HCEC 1CT (cell line): ENCODE results near the gene OR6S1.
A peak's percentile ranks its signal among the peaks of the same experiment; 100 is the strongest.
"Not testable (repeated sequence)": the region's sequence is repeated elsewhere in the genome, so short reads cannot be mapped to it uniquely, and the experiment has no call there.

Source experiments
- DNase-seq: peaks from one replicate; pipeline ENCODE4 v3.0.0-alpha.2; 2017

Gene OR6S1

GRCh38 chr14:20667957-20668356, 26.5 kb upstream of the OR6S1 start:
- DNase-seq = no peak

GRCh38 chr14:20666400-20666961, 25.0 kb upstream of the OR6S1 start:
- DNase-seq = not testable (repeated sequence)

- peak; percentile 74 for DNase-seq
Measured at GRCh38 chr14:20662968-20663732, 21.7 kb upstream of the OR6S1 start.

DNA sequence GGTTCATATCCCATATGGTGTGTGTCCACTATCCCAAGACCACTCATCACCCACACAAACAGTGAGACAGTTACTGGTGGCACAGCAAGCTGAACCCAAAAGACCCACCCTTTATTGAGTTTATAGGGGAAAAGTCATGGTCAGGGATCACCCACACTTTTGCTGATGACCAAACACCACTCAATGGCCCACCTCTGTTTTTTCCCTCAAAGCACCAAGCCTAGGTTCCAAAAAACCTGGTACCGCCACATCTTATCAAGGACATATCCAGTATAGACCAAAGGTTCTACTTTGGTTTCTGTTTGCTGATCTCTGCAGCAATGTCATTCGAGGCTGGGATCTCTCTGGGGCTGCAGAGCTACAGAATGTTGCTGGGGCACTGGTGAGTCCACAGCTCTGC, 19.7 kb upstream of the OR6S1 start:
- no peak for DNase-seq

DNA sequence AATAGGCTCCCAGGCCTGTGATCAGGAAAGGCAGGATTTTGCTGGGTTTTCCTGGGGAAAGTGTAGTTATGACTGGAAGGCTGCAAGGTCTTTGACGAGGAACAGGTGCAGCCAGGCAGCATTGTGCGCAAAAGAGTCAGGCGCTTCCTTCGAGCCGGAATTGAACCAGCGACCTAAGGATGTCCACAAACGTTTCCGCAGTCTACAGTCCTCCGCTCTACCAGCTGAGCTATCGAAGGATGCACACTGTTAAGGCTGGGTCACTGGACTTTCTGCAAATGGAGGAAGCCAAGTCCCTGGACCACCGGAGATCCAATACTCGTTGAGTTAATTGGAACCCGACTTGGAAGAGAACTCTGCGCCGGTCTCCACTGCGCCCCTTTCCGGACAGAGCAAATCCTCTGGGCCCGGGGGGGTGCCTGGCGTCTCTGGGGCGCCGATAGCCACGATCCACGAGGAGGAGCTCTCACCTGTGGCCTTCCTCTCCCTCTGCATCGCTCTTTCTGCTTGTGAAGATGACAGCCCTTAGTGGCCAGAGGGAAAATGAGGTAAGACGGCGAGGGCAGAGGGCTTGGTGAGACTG, 18.4 kb upstream of the OR6S1 start:
- no peak for DNase-seq

DNA sequence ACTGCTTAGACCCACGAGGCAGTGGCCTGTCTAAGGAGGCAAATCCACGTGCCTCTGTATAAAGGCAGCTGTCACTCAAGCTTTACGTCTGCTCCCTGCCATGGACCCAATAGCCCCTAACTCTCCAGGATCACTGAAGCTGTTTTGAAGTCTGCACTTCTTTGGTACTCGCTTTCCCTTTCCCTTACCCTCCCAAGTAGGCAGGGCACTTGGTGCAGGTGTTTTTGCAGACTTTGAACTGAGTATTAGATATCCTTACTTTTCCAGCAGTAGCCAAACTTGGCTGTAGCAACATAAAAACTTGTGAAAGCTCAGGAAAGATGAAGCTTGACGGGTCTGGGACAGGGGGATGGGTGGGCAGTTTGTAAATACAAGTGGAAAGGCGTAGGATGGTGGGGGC, 17.8 kb upstream of the OR6S1 start:
- DNase-seq = no peak

- no peak for DNase-seq
Measured at GRCh38 chr14:20658246-20658645, 16.8 kb upstream of the OR6S1 start.

- DNase-seq = no peak
Measured at GRCh38 chr14:20657216-20658211, 16.0 kb upstream of the OR6S1 start.

DNA sequence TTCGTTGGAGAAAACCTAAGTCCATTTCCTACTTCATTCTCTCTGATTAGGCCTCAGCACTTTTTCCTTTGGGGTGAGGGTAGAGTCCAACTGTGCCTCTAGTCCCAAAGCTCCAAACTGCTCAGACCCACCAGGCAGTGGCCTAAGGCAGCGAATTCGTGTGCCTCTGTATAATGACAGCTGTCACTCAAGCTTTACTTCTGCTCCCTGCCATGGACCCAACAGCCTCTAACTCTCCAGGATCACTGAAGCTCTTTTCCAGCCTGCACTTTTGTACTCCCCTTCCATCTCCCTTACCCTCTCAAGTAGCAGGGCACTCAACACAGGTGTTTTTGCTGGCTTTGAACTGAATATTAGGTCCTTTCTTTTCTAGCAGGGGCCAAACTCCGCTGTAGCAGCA, 14.8 kb upstream of the OR6S1 start:
- DNase-seq = no peak

DNA sequence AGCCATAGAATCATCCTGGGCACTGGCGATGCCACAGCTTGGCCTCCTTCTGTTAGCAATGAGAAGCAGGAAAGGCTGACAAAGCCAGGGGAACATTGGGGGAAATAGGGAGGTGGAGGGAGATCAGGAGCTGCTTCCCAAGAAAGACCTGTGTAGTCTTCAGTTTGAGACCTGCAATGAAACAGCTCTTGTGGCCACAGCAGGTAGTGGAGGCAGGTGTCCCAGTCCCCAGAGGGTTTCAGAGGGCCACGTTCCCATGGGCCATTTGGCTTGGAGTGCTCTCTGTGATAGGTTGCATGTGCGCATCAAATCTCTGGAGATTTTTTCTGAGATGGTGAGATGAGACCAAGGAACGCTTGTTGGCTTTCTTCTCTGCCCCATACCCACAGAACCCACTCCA, 14.4 kb upstream of the OR6S1 start:
- DNase-seq = no peak

- peak; percentile 78 for DNase-seq
Measured at GRCh38 chr14:20652996-20653975, 11.8 kb upstream of the OR6S1 start.

GRCh38 chr14:20645481-20645880, 4.0 kb upstream of the OR6S1 start:
- DNase-seq = no peak

- DNase-seq = no peak
Measured at GRCh38 chr14:20644520-20644919, 3.0 kb upstream of the OR6S1 start.

GRCh38 chr14:20642755-20643154, 1.3 kb upstream of the OR6S1 start:
- DNase-seq = not testable (repeated sequence)

DNA sequence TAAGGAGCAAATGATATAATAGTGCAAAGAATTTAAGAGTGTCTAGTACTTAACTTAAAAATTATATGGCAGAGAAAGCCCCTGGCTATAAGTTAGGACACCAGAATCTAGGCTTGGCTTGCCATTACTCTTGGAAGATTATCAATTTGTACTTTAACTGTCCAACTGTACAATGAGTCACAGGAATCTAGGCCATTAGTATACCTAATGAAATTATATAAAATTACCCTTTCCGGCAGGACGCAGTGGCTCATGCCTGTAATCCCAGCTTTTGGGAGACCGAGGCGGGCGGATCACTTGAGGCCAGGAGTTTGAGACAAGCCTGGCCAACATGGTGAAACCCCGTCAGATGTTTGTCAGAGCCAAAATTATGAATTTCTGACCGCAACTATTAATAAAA, 691 bp upstream of the OR6S1 start:
- DNase-seq = no peak

DNA sequence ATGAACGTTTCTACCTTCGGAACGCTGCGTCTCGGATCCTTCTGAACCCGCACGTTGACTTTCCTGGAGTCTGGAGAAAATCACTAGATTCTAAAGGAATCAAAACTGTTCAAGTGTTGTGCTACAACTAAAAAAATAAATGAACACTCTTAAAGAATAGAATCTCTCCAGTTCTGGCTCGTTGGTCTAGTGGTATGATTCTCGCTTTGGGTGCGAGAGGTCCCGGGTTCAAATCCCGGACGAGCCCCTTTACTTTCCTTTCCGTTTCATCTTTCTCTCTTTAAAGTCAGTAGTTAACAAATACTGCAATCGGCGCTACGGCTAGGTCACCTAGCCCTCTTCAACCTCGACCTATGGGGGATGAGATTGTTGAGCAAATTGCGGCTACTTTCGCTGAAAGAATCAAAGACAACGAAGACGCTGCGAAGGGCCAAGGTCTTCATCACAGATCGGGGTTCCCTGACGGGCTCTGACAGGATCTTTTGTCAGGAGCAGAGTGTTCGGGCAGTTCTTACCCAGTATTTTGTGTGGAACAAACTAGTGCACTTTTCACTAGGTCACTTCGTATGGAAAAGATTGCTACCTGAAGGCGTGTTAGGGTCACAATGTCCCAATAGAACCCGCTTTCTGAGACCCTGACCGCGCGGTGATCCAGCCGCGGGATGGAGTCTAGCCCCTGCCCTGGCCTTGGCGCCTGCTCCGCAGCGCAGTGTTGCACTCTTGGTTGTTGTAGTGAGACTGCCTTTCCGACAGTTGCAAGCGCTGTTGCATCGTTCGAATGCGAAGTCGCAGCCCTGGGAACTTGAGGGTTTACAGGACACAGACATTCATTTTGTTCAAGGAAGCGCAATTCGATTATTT, 8.4 kb downstream of the OR6S1 start:
- peak; percentile 74 for DNase-seq

DNA sequence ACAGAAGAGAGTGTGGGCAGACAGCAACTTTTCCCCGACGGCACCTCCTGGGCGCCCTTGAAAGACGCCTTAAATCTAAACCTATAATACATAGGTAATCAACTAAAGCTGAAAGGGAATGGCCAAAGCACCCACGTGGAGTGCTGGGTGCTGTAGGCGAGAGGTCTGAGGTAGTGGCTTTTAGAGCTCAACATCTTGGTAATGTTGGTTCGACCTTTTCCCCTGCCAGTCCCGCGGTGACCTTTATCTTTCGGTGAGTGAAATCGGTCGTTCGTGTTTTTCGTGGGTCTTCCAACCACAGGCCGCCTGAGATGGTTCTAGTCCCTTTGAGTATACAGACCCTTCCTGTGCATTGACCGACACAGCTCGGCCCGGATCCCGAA, 9.1 kb downstream of the OR6S1 start:
- no peak for DNase-seq

DNA sequence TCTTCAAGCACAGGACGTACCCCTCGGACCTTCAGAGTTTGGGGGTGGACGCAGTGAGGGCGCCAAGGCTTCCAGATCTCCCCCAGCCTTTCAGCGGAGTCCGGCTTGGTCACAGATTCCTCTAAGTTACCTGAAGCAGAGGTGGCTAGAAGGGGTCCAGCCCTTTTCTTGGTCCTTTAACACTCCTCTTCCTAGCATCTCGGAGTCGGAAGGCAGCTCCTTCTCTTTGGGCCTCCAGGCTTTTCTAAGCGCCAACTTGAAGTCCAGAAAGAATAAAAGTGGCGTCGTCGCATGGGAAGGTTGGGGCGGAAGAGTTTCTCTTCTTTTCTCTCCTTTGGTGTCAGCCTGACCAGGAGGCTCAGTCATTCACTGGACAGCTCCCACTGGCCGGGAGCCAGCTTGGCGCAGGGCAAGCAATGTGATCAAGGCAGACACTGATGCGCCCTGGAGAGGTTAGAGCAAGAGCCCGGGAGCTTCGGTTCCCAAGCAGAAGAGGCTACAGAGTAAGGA, 9.6 kb downstream of the OR6S1 start:
- peak; percentile 68 for DNase-seq

DNA sequence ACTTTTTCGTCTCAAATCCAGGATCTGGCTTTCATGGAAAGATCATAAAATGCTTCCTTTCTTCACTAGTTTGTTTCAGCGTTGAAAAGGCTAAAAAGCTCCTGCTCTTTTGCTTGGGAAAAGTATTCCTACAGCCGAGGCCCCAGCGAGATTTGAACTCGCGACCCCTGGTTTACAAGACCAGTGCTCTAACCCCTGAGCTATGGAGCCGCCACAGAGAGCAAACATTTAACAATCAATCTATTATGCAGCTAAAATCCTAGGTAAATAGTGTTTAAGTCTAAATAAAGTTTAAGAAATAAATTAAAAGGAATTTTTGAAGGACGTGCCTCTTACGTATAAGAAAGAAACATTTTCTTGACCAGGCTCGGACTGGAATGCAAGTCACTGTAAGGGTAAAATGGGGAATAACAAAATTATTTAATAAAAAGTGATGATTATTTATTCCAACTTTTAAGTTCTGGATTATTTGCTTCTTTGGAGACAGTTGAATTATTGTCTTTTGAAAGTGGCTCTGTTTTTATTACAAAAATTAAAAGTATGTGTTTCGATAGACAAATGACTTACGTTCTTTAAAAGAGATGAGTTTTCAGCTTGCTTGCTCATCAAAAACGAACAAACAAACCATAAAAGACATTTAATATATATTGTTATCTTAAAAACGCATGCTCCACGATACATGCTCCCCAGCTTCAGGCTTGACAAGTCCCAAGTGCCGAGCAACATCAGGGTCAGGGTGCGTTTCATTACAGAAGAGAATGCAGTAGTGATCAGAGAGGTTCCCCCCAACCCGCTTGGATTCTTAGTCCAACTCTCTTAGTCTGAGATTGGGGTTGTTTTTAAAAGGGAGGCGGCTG, 10.2 kb downstream of the OR6S1 start:
- peak; percentile 36 for DNase-seq
